Measurements from ENCODE around the gene CDC37.
A peak's percentile ranks its signal among the peaks of the same experiment; 100 is the strongest.
"Not testable (repeated sequence)": the region's sequence is repeated elsewhere in the genome, so short reads cannot be mapped to it uniquely, and the experiment has no call there.

Gene CDC37

DNA sequence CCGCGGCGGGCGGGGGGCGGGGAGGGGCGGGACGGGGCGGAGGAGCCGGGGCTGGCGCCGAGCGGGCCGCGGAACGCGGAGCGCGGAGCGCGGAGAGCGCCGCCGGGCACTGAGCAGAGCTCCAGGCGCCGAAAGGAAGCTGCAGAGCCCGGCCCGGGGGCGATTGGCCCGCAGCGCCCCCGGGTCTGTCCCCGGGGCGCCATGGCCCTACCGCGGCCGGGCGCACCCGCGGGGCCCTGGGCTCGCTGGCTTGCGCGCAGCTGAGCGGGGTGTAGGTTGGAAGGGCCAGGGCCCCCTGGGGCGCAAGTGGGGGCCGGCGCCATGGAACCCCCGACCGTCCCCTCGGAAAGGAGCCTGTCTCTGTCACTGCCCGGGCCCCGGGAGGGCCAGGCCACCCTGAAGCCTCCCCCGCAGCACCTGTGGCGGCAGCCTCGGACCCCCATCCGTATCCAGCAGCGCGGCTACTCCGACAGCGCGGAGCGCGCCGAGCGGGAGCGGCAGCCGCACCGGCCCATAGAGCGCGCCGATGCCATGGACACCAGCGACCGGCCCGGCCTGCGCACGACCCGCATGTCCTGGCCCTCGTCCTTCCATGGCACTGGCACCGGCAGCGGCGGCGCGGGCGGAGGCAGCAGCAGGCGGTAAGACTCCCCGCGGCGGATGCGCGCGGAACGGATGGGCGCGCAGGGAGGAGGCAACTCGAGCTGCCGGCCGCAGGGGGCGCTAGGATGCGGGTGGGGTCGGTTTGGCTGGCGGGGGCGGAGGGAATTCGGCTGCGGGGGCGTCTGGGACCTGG is 17.3 kb upstream of the CDC37 start, which contains the start of gene PDE4A:
PDE4A (plus strand) TSS at position 95 of the 796 bp plus-strand sequence; CDS start at position 322, 227 bp downstream.
- FAIRE-seq (no peak), DNase-seq (ENCODE audit: insufficient read length, low spot score) (no peak)

DNA sequence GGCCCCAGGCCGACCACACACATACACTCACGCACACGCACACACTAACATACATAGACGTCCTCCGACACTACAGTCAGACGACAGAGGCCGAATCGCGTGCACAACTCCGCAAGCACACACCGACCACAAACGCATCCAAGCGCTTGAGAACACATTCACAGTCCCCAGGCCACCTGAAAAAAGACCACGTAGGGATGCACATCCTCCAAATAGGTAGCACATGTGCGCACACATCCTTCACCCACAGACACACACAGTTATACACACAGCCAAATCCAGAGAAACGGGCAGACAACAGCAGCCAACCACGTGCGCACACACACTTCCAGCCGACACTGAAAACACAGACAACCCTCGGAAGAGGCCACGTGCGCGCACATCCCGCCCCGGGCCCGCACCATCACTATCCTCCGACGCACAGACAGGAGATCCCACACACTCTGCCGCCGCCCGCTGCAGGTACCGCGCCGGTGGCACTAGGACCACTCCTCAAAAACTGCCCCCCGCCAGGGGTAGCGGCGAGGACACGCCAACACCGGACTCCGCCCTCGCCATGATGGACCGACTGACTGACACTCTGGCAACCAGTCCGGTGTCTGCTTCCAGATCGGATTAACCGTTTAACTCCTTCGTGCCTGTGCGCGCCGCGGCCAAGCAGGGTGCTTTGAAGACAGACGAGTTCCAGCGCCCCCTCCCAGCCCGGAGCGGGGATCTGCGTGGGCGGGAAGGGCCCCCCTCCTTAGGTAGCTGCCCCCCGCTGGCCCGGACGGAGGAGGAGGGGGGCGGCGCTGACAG is 16.5 kb upstream of the CDC37 start:
- DNase-seq (ENCODE audit: insufficient read length, low spot score) (no peak), FAIRE-seq (no peak)

DNA sequence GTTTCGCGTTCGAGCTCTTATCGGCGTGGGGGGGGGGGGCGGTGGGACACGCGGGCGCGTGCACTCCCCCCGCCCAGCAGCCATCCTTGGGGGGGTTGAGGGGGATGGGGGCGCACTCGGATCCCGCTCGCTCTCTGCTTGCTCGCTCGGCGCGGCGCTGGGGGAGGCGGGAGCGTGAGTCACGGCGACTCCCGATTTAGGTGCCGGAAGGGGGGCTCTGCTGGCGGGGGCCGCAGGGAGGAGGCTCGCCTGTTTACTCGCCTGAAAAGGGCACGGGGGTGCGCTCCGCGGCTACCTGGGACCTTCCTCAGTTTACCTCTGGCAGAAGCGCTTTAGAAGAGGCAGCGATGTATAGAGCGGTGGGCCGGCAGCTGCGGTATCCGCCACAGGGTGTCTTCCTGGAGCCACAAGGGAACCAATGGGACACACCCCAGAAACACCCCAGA is 15.9 kb upstream of the CDC37 start:
- DNase-seq (ENCODE audit: insufficient read length, low spot score) (no peak), FAIRE-seq (no peak)

DNA sequence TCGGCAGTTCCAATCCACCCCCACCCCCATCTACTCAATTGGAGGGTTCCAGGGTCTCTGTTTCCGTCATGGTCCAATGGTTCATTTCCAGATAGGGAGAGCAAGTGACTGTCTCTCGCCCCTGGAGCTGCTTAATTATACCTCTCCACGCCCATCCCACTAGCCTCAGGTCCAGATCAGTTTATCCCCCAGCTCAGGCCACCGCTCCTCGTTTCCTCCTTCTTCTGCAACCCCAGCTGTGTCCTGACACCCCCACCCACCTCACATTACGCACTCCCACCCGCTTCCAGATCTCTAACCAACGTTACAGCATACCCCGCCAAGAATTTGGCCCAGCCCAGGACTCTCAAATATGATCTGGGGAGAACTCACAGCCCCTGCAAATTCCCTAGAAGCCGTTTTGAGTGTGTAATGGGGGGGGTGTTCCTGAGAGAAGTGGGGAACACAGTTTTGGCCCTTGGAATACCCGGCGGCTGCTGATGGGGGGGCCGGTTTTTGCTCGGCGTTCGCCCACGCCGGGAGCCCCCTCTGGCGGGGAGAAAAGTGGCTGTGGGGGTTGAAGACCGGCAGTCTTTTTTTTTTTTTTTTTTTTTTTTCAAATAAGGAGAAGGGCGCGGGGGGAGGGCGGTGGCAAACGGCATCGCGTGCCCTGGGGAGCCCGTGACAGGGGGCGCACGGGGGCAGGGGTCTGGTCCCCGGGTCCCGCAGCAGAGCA is 15.3 kb upstream of the CDC37 start:
- no peak for DNase-seq (ENCODE audit: insufficient read length, low spot score)
- no peak for FAIRE-seq

DNA sequence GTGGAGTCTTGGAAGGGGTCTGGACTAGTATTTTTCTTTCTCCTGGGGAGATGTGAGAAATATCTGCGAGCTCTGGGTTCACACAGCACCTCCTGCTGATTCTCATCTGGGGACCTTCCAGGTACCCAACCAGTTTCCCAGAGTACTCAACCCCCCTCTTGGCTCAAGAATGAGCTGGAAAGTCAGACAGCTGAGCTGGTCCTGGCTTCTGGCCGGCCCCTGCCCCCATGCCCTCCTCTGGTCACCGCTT is 14.8 kb upstream of the CDC37 start:
- FAIRE-seq (no peak), DNase-seq (ENCODE audit: insufficient read length, low spot score) (no peak)

DNA sequence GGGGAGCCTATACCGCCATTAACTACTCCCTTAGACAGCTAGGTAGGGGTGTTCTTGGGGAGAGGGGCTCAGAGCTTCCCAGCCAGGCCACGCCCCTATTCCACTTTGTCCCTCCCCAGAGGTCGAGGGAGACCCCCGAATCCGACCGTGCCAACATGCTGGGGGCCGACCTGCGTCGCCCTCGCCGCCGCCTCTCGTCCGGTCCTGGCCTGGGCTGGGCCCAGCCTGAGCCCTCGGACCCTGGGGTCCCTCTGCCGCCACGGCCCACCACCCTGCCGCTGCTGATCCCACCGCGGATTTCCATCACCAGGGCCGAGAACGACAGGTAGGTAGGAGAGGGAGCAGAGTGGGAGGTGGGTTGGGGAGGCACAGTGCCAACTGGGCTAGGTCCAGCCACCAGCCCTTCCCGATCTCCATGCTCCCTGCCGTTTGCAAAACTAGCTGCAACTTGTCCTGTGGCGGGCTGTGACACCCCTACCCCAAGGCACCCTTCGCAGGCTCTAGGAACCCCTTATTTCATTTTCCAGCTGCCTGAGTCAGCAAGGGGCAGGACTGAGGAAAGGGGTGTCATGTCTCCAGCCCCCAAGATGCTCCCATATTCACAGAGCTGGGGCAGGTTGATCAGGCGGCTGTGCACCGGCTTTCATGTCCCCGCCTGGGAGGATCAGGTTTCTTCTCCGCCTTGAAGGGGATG is 14.3 kb upstream of the CDC37 start:
- FAIRE-seq (no peak), DNase-seq (ENCODE audit: insufficient read length, low spot score) (no peak)

DNA sequence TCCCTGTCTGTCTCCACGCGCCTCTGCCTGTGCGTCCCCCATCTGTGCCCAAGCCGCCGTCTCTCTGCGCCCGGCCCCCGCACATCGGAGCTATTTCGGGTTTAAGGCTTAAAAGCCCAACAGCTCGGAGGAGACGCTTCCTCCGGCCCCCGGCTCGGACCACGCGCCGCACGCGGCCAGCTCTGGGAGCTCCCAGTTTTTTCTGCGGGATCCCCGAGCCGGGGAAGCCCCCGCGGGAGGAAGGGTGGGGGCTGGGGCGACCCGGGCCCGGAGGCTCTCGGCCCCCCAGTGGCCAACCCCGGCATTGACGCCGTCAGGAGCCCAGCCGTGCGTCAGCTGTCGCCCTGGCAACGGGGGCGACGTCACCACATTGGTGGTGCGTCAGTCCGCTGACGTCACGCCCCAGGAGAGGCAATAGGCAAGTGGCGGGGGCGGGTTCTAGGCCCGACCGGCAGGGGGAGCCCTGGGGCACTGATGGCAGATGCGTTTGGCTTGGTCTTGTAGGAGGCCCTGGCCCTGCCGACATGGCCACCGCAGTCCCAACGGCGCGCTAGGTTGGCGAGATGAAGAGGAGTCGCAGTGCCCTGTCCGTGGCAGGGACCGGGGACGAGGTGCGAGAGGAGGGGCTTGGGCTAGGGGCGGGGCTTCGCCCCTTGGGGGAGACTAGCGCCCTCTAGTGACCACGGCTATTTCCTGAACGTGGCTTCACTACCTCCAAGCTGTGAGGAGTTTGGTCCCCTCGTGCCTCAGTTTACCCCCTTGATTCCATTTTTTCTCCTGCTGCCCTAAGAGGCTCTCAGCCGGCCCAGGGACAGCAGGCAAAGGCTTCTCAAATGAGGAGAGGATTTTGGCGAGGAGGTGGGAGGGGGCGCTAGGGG is 13.3 kb upstream of the CDC37 start:
- DNase-seq (ENCODE audit: insufficient read length, low spot score) (peak; percentile 89), FAIRE-seq (peak; percentile 84)

DNA sequence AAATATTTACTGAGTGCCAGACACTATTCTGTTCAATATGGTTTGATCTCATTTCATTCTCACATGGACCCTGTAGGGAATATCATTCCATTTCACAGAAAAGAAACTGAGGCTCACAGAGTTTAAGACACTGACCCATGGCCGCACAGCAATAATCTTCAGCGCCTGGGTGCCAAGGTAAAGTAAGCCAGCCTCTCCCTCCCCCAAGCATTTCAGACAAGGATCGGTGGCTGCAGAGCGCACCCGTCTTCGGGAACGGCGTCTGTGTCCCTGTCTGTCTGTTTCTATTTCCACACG is 12.7 kb upstream of the CDC37 start:
- DNase-seq (ENCODE audit: insufficient read length, low spot score) (no peak), FAIRE-seq (no peak)

DNA sequence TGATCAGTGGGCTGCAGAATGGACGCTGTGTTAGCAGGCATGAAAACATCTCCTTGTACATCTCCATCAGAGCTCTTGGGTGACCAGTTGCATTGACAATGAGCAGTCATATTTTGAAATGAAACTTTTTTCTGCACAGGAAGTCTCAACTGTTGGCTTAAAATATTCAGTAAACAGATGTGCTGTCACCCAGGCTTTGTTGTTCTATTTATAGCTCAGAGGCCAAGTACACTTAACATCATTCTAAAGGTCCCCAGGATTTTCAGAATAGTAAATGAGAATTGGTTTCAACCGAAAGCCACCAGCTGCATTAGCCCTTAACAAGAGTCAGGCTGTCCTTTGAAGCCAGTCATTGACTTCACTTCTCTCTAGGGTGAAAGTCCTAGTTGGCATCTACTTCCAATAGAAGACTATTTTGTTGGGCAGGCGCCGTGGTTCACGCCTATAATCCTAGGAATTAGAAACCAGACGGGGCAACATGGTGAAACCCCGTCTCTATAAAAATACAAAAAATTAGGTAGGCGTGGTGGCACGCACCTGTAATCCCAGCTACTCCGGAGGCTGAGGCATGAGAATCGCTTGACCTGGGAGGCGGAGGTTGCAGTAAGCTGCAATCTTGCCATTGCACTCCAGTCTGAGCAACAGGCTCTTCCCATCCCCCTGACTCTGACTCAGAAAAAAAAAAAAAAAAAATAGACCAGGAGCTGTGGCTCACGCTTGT is 9.1 kb upstream of the CDC37 start:
- DNase-seq (ENCODE audit: insufficient read length, low spot score) (no peak), FAIRE-seq (peak; percentile 96)

DNA sequence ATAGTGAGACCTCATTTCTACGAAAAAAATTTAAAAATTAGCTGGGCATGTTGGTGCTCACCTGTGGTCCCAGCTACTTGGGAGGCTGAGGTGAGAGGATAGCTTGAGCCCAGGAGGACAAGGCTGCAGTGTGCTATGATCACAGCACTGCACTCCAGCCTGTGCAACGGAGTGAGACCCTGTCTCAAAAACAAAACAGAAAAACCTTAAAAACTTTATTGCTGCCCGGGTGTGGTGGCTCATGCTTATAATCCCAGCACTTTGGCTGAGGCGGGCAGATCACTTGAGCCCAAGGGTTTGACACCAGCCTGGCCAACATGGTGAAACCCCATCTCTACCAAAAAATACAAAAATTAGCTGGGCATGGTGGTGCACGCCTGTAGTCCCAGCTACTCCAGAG is 7.9 kb upstream of the CDC37 start:
- not testable (repeated sequence) for DNase-seq (ENCODE audit: insufficient read length, low spot score); FAIRE-seq

DNA sequence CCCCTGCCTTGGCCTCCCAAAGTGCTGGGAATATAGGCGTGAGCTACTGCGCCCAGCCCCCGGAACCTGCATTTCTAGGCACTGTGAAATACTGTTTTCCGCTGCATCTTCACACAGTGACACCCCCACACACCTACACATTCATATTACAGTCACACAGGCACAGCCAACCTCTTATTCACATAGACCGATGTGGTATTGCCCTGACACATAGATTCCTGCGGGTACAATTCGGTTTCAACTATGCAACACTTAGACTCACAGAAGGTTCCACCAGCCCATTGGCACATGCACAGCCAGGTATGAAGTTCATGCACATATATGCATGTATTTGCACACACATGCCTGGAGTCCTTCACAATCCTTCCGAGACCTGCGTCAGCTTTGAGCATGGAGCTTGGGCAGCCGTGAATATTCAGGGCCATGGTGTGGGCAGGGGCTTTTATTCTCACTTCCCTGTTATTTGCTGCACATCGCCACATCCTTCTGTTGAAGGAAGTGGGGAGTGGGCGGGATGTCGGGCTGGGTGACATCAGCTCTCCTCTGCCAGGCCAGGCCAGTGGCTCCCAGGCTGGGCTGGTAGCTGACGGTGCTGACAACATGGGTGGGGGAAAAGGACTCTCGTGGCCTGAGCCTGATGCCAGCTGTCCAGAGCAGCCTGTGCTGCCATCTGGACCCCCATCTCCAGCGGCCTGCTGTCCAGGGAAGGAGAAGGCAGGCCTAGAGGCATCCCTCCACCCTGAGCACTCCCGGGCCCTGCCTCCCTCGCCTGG is 5.4 kb upstream of the CDC37 start:
- FAIRE-seq = peak; percentile 85

DNA sequence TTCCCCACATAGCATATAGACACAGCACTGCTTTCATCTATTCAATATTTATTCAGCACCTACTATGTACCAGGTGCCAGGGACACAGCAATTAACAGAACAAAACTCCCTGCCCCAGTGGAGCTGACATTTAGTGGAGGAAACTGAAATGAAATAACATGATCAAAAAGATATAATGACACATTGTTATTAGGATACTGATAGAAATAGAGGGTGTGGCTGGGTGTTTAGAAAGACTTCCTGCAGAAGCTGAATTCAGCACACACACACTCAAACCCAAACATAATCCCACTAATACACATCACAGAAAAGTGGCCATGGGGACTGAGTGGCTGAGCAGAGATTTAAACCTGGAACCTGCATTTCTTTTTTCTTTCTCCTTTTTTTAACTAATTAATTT is 3.8 kb upstream of the CDC37 start:
- FAIRE-seq = no peak

More for the DNA sequence above, 5.4 kb upstream of the CDC37 start:
- DNase-seq (ENCODE audit: insufficient read length, low spot score) = no peak

DNA sequence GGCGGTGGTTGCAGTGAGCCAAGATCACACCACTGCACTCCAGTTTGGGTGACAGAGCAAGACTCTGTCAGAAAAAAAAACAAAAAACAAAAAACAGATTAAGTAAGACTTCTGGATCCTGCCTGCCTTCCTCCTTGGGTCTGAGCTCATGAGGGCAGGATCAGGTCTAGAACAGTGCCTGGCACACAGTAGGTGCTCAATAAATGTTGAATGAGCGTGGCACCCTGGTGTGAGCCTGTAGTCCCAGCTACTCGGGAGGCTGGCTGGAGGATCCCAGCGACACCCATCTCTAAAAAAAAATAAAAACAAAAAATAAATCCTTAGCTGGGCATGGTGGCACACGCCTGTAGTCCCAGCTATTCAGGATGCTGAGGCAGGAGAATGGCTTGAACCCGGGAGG is 2.8 kb upstream of the CDC37 start:
- FAIRE-seq (no peak), DNase-seq (ENCODE audit: insufficient read length, low spot score) (no peak)

More for the DNA sequence above, 3.8 kb upstream of the CDC37 start:
- no peak for DNase-seq (ENCODE audit: insufficient read length, low spot score)

DNA sequence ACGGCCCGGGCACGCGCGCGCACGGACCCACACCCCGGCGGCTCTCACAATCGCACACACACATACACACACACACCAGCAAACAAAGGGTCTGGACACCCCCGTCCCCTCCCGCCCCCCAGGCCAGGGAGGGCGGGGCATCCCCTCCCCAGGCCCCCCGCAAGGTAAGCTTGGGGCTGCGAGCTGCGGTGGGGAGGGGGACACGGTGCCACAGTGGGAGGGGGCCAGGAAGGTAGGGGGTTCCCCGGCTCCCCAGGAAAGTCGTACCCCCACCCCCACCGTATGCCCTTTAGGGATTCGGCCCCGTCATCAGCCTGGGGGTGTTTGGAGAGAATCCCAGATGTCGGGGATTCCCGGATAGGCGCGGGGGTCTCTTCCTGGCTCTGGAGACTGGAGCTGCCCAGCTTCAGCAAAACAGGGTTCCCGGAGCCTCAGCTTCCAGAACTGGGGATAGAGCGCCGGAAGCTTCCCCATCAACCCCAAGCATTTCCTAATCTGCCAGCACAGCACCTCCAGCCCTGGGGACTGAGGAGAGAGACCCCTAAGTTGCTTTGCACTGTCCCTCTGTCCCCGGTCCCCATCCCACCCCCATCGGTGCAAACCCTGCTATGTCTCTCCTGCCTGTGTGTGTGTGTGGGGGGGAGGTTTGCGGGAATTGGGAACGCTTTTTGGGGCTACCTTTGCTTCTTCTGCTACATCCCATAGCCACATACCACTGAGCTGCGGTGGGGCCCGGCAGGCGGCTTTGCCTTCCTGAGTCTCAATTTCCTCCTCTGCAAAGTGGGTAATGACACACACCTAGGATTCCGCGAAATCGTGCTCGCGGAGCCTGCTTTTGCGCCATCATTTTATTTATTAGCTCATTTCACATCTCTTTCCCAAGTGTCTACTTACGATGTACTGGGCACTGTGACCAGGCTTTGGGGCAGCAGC is 1.8 kb upstream of the CDC37 start:
- DNase-seq (ENCODE audit: insufficient read length, low spot score) (no peak), FAIRE-seq (no peak)

DNA sequence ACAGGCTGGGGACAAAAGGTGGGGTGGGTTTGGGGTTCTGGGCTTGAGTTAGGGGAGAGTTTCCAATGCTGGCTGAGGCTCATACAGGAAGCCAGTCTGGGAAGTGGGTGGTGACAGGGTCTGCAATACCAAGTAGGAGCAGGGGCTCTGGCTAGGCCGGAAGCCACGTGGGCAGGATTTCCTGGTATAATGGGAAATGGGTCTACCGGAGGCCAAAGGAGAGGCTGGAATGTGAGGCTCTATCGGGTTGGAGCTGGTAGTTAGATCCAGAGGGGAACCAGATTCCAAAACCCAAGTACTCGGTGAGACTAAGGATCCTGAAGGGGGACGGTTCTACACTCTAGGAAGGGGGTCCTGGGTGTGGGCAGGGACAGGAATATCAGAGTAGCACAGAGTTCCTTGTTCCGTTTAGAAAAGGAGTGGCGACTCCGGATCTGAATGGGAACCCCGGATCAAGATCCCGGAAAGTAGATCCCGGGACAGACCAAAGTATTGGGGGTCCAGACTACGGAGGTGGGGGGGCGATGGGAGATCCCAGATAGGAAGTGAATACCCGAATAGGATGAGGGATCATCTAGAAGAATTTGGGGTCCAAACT is 802 bp downstream of the CDC37 start:
- FAIRE-seq = no peak
- DNase-seq (ENCODE audit: insufficient read length, low spot score) = no peak

DNA sequence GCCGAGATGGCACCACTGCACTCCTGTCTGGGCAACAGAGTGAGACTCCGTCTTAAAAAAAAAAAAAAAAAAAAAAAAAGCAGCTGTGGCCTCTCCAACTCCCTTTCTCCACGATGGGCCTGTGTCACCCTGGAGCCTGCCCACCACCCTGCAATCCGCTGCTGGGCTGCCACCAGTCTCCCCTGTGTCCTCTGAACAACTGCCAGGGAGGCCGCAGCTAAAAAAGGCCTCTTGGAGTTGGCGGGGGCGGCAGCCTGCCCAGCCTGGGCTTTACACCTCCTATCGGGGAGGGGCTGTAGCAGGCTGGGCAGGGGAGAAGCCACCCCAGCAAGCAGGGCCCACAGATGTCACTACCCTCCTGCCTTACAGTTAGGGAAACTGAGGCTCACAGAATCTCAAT is 3.5 kb downstream of the CDC37 start:
- no peak for DNase-seq (ENCODE audit: insufficient read length, low spot score)
- FAIRE-seq = no peak

DNA sequence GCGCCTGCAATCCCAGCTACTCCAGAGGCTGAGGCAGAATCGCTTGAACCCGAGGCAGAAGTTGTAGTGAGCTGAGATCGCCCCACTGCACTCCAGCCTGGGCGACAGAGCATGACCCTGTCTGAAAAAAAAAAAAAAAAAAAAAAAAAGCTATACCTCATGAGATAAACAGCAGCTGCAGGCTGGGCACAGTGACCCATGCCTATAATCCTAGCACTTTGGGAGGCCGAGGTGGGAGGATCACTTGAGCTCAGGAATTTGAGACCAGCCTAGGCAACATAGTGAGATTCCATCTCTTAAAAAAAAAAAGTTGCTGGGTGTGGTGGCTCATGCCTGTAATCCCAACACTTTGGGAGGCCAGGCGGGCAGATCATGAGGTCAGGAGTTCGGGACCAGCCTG is 4.0 kb downstream of the CDC37 start:
- not testable (repeated sequence) for FAIRE-seq; DNase-seq (ENCODE audit: insufficient read length, low spot score)
